IPS-18c (cell line): ENCODE data around the gene PAPSS1.
"Not testable (repeated sequence)": the region's sequence is repeated elsewhere in the genome, so short reads cannot be mapped to it uniquely, and the experiment has no call there.

Experiments
- H3K4me3 ChIP-seq: 2 replicates; pipeline ENCODE4 v1.7.0; 2013; ENCODE audit warnings: low read depth, mild to moderate bottlenecking, low read length, moderate library complexity; ENCODE audit not compliant: insufficient read depth
- H3K9me3 ChIP-seq: one replicate; pipeline ENCODE4 v1.6.1; 2013; ENCODE audit warnings: mild to moderate bottlenecking, low read length, moderate library complexity; ENCODE audit not compliant: control insufficient read depth, insufficient read depth

Gene PAPSS1

DNA sequence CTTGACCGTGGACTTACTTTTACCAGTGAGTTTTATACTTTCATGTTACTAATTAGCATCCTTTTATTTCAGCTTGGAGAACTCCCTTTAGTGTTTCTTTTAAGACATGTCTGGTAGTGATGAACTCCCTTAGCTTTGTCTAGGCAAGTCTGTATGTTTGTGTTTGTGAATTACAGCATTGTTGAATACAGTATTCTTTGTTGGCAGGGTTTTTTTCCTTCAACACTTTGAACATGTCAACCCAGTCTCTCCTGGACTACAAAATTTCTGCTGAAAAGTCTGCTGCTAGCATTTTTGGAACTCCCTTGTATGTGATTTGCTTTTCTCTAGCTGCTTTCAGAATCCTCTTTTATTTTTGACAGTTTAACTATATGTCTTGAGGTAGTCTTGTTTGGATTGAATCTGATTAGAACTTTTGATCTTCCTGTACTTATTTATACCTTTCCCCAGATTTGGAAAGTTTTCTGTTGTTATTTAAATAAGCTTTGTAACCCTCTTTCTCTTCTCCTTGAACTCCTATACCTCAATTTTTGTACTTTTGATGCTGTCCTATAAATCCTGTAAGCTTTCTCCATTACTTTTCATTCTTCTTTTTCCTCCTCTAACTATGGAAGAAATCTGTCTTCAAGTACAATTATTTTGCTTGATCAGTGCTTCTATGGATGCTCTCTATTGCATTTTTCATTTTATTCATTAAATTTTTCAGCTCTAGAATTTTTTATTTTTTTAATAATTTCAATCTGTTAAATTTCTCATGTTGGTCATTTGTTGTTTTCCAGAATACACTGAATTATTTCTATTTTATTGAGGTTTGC, 14.1 kb downstream of the PAPSS1 start:
- Histone ChIP-seq H3K9me3 (peaks cover 4% of the 10 kb centered on the region), H3K4me3 (no peak overlapping the region)

DNA sequence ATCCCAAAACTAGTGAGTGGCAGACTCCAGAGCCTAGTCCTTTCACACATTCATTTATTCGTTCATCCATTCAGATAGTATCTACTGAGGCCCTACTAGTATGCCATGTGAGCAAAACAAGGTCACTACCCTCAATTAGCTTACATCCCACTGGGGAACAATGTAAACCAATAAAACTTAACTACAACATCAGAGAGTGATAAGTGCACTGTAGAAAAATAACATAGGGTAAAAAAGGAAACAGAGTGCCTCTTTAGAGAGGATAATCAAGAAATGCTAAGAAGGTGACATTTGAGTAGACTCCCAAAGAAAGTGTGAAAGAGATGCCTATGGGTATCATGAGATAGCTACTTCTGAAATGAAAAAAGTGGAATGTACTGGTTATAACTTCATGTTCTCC, 18.5 kb downstream of the PAPSS1 start:
- H3K9me3 ChIP-seq: peaks cover 2% of the 10 kb centered on the region
- no peak overlapping the region for H3K4me3 ChIP-seq

DNA sequence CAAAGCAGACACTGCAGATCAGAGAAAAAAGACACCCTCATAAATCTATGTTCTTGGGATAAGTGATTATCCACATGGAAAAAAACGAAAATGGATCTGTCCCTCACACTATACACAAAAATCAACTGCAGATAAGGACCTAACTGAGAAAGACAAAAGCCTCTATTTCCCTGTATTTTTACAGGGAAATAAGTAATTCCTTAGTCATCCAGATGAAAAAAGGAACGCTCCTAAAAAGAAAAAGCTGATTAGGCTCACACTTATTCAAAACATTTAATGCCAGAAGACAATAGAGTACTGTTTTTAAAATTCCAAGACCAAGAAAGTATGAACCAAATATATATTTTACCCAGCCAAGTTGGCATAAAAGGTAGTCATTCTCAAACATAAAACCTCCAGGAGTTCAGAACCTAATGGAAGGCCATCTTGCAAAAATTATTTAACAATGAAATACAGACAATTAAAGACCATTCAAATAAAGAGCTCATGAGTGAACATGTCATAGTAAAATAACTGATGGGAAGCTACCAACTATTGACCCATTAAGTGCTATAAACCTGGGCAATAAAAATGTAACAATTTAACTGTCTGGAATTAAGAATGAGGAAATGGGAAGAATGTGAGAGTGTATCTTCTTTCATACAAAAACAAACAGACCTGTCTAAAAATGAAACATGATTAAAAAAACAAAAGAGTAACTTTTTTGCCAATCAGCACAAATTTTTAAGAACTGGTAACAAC, 20.4 kb downstream of the PAPSS1 start:
- H3K4me3 ChIP-seq: no peak overlapping the region
- H3K9me3 ChIP-seq: no peaks in the 10 kb centered on the region

DNA sequence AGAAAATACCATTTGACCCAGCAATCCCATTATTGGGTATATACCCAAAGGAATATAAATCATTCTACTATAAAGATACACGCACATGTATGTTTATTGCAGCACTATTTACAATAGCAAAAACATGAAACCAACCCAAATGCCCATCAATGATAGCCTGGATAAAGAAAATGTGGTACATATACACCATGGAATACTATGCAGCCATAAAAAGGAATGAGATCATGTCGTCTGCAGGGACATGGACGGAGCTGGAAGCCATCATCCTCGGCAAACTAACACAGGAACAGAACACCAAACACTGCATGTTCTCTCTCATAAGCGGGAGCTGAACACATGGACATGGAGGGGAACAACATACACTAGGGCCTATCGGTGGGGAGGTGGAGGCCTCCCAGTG, 23.8 kb downstream of the PAPSS1 start:
- H3K9me3 ChIP-seq, H3K4me3 ChIP-seq: not testable (repeated sequence)

DNA sequence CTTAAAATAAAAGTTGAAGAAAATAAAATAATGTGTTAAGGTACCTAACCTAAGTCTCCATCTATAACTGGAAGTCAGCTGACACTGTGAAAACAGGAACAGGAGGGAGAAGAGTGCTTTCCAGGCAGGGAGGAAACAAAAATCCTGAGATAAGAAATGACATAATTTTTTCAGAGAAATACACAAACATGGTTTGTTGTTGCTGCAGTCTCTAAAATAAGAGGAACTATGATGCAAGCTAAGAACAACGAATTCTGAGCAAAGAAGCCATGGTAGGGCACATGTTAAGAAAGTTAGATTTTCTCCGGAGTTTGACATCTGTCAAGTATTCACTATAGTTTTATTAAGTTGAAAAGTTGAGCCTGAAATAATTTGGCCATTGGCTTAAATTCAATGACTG, 26.9 kb downstream of the PAPSS1 start:
- H3K4me3 ChIP-seq: no peak overlapping the region
- H3K9me3 ChIP-seq: no peaks in the 10 kb centered on the region

DNA sequence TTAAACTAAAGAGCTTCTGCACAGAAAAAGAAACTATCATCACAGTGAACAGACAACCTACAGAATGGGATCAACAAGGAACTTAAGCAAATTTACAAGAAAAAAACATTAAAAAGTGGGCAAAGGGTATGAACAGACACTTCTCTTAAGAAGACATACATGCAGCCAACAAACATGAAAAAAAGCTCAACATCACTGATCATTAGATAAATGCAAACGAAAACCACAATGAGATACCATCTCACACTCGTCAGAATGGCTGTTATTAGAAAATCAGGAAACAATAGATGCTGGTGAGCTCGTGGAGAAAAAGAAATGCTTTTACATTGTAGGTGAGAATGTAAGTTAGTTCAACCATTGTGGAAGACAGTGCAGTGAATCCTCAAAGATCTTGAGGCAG, 27.8 kb downstream of the PAPSS1 start:
- H3K4me3 ChIP-seq: no peak overlapping the region
- H3K9me3 ChIP-seq: no peaks in the 10 kb centered on the region

DNA sequence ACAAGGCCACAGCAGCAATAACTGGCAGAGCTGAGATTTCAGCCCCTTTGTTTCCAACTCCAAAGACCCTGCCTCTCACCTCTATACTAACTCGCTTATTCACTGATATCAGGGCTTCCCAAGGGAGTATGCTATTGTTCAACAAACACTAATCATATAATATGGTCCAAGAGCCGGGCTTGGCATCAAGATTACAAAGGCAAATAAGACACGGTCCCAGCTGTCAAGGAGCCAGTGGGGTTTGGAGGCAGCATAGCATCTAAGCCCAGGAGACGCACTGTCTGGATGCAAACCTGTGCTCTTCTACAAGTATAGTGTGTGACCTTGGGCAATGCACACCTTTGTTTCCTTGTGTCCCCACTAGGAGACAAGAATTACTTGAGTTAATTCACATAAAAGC, 28.7 kb downstream of the PAPSS1 start:
- Histone ChIP-seq H3K9me3 (no peaks in the 10 kb centered on the region), H3K4me3 (no peak overlapping the region)

DNA sequence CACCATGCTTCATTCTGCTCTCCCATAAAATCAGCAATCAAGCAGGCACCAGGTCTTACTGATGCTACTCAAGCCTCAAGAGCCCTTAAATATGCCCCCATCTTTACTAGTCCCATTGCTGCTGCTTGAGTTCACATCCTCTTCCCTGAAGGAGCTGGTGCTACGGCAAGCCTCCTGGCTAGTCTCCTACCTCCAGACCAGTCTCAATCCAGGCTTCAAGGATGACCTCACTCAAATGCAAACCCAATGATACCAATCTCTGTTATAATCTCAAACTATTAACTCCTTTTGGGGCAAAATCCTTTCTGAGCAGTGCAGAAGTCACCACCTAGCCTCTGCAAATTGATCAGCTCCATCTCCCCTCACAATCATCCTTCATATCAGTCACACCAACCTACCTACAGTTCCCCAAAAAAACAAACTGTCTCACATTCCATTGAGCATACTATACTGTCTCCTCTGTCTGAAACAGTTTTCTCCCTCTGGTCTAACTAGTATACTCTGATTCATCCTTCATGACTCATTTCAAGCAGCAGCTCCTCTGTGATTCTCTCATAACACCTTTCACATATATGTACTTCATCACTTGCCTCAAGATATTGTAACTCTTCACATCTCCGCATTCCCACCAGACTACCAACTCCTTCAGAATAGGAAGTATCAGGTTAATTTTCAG, 30.0 kb downstream of the PAPSS1 start:
- Histone ChIP-seq H3K9me3 (no peaks in the 10 kb centered on the region), H3K4me3 (no peak overlapping the region)

DNA sequence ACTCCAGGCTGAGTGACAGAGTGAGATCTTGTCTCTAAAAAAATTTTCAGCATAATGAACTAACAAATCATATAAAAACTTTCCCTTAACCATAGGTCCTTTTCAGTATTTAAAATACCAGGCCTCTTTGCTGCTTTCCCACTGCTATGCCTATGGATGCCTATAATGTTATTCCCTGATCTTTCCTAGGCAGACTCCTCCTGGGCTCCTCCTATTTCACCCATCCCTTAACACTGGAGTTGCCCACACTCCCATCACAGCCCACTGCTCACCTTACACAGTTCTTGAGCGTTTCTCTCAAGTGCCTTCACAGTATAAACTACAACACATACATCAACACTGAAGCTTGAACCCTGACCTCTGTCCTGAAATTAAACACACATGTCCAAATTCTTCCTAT, 31.6 kb downstream of the PAPSS1 start:
- Histone ChIP-seq H3K4me3 (no peak overlapping the region), H3K9me3 (no peaks in the 10 kb centered on the region)

DNA sequence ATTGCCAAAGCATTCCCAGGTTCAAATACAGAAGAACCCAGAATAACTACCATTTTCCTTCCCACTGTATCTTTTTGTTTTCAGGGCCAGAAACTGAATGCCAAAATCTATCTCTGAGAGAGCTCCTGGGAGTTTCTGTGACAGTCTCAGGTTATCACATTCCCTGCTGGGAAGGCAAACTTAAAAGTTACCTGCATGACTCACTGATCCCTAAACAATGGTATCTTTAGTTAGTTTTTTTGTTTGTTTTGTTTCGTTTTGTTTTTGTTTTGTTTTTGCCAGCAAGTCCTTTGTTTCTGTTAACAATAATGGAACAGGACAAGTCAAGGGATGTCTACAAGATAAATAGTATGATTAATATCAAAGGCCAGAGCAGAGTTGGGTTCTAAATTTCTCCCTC, 34.3 kb downstream of the PAPSS1 start:
- no peak overlapping the region for H3K4me3 ChIP-seq
- H3K9me3 ChIP-seq: no peaks in the 10 kb centered on the region

DNA sequence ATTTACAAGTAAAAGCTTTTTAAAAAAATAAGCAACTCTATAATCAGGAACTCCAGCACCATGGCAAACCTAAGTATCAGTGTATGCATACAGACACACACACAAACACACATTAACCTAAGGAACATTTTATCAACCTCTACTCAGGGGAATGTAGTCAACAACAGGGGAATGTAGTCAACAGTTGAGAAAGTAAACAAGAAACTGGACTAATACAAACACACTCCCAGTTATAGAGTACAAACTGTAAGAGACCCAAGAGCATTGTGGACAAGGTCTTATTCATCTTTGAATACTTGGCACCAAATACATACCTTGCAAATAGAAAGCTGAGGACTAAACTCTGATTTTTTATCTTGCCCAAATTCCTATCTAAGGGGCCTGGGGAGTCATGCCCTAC, 36.2 kb downstream of the PAPSS1 start:
- Histone ChIP-seq H3K9me3 (no peaks in the 10 kb centered on the region), H3K4me3 (no peak overlapping the region)

DNA sequence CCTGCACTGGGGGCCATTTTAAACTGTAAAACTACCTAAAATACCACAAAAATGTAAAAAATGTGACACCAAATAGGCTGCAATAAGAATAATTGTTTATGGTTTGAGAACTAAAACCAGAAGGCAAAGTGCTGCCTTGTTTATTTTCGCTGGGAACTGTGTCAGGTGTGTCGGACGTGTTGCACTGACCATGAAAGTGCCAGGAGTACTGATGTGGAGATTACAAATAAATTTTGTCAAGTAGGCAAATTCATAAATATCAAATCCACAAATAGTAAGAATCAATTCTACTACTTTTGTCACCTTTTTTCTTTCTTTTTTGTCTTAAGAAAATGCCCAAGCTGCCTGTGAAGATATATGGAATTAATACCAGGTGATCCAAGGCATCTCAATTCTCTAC, 37.7 kb downstream of the PAPSS1 start:
- no peak overlapping the region for H3K4me3 ChIP-seq
- no peaks in the 10 kb centered on the region for H3K9me3 ChIP-seq

DNA sequence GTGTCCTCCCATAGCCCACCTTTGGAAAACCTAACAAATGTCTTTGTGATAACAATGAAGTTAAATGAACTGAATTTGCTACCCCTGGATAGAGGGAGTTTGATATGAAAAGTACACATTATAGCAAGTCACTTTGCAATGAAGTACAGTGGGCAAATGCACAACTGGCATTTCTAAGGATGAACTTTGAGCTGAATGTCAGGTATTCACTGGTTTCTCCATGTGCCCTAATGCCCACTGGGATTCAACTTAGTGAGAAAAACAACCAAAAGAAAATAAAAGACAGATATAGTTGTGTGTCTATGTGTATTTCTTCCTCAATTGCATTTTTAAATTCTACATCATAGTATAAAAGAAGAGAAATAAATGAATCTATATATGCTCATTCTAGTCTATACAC, 51.0 kb downstream of the PAPSS1 start:
- no peaks in the 10 kb centered on the region for H3K9me3 ChIP-seq
- H3K4me3 ChIP-seq: no peak overlapping the region

DNA sequence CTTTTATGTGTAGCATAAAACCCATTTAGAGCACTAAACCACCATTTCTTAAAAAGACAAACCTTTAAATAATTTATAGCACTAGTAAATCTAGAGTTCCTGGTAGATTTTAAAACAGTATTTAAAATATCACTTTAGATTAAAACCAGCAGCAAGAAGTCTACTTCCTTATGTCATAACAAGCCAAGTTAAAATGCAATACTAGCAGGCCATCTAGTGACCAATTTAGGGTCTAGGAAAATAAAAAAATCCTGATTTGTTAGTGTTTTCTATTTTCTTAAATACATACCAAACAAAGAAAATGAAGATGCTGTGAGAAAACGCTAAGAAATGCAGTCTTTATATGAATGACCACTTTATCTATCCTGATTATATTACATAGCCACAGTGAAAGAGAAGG, 53.9 kb downstream of the PAPSS1 start:
- no peak overlapping the region for H3K4me3 ChIP-seq
- no peaks in the 10 kb centered on the region for H3K9me3 ChIP-seq

DNA sequence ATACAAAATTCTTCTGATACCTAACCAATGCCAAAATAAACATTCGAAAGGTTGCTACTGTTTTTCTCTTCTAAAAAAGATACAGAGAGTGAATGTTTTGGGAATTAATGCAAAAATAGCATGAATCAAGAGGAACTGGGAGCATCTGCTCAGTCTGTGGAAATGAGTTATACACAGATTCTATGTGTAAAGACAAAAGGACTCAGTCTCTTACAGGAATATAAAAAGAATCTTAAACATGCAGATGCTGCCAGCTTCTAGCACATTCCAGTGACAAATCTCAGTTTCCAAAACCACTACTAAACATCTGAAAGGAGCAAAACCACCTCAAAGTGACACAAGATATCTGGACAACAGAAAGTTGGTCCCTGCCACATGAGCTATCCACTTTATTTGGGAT, 55.0 kb downstream of the PAPSS1 start:
- H3K9me3 ChIP-seq: no peaks in the 10 kb centered on the region
- H3K4me3 ChIP-seq: no peak overlapping the region

DNA sequence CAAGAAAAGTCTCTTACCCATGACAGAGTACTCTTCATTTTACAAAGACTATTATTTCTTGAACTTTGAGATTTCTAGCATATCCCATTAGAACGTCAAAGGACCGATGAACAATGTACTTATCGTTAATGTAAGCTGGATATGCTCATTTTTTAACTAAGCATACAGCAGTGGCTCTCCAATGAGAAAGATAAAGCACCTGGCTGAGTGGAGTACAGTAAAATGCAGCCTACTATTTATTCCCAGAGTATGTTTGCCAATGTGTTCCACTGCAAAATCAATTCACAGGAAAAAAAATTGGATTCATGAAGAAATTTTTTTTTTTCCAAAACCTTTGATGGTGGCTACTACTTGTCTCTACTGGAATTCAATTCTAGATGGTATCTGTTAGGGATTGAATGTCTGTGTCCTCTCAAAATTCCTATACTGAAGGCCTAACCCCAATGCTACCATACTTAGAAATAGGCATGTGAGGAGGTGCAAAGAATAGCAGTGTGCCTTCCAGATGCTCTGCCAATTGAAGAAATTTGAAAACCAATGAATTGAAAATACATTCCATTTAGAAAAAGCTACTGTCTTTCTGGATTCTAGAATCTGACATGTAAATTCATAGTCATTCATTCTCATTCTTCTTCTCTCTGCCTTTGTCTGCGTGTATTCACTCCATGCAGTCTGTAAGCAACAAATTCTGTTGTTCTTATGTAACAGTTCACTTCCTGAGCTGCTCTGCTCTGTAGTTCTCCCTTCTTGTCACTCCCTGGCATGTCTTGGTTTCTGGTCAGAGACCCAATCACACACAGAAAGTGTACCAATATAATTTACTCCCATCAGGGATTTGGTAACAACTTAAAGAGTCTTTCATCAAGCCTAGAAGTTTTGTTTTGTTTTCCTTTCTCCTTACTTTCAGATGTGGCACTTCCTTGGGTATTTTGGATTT, 61.4 kb downstream of the PAPSS1 start:
- Histone ChIP-seq H3K4me3 (no peak overlapping the region), H3K9me3 (no peaks in the 10 kb centered on the region)

DNA sequence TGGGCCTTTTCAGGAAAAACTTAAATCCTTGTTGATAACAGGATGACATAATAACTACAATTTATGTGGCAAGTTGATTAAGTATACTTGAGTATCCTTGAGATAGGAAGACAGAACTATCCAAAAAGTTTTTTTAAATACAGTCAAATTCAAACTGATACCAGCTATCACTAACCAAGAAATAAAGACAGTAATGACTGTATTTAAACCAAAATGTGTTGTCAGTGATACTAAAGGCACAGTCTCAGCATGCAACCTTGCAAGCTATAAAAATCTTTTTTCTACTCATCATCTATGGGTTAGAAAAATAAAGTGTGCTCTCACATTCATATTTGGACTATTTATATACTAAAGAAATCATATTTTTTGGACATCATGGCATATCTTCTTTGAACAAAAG, 64.7 kb downstream of the PAPSS1 start:
- H3K4me3 ChIP-seq: no peak overlapping the region

More for the DNA sequence above, 64.7 kb downstream of the PAPSS1 start:
- no peaks in the 10 kb centered on the region for H3K9me3 ChIP-seq
